HS-5 (cell line): Measurements from ENCODE around the gene UBE2D2.
"Not testable (repeated sequence)": the region's sequence is repeated elsewhere in the genome, so short reads cannot be mapped to it uniquely, and the experiment has no call there.

Experiments
- DNase-seq: peaks from one replicate; pipeline ENCODE4 v3.0.0-alpha.2; 2012; ENCODE audit warnings: low read depth

Gene UBE2D2

GRCh38 chr5:139549162-139549894 is 11.8 kb upstream of the UBE2D2 start:
- DNase-seq: no peak

GRCh38 chr5:139550051-139550872 is 10.9 kb upstream of the UBE2D2 start:
- not testable (repeated sequence) for DNase-seq

GRCh38 chr5:139551191-139551889 is 9.8 kb upstream of the UBE2D2 start:
- DNase-seq: no peak

- no peak for DNase-seq
Observed at GRCh38 chr5:139552893-139553575, 8.1 kb upstream of the UBE2D2 start.

DNA sequence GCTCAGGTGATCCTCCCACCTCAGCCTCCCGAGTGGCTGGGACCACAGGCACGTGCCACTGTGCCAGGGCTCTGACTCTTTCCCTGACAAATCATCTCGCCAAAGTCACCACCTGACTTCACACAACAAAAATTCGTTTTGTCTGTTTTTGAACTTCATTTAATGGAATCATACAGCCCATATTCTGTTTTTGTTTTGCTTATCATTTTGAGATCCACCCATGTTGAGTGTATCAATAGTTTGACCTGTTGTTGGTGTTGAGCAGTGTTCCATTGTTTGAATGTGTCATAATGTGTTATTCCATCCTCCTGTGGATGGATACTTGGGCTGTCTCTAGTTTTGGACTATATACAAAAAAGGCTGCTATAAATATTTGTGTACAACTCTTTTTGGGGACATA is 6.9 kb upstream of the UBE2D2 start:
- no peak for DNase-seq

- no peak for DNase-seq
Observed at GRCh38 chr5:139557811-139558210, 3.3 kb upstream of the UBE2D2 start.

GRCh38 chr5:139561655-139562451 is 714 bp downstream of the UBE2D2 start:
- no peak for DNase-seq

- no peak for DNase-seq
Observed at GRCh38 chr5:139562847-139563246, 1.7 kb downstream of the UBE2D2 start.

- no peak for DNase-seq
Observed at GRCh38 chr5:139565411-139566305, 4.5 kb downstream of the UBE2D2 start.

DNA sequence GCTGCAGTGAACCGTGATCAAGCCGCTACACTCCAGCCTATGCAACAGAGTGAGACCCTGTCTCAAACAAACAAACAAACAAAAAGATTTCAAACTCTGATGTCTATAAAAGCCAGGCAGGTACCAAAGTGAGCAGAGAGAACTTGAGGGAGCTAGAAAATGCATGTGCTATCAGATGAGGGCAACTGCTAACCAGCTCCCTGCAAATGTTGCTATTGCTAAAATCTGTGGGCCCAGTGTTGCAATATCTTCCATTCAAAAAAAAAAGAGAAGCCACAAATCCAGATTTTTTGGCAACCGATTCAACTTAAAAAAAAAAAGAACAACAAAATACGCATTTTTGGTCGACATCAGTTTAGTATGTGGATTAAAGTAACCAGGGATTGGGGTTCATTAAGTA is 5.5 kb downstream of the UBE2D2 start:
- no peak for DNase-seq

- DNase-seq: no peak
Observed at GRCh38 chr5:139569270-139569955, 8.3 kb downstream of the UBE2D2 start.

- DNase-seq: no peak
Observed at GRCh38 chr5:139571543-139571942, 10.4 kb downstream of the UBE2D2 start.

GRCh38 chr5:139571966-139572365 is 10.8 kb downstream of the UBE2D2 start:
- no peak for DNase-seq

GRCh38 chr5:139574641-139575312 is 13.6 kb downstream of the UBE2D2 start:
- no peak for DNase-seq

GRCh38 chr5:139575313-139575646 is 14.1 kb downstream of the UBE2D2 start:
- no peak for DNase-seq

GRCh38 chr5:139575751-139576150 is 14.6 kb downstream of the UBE2D2 start:
- no peak for DNase-seq

GRCh38 chr5:139577689-139578290 is 16.7 kb downstream of the UBE2D2 start:
- DNase-seq: no peak

DNA sequence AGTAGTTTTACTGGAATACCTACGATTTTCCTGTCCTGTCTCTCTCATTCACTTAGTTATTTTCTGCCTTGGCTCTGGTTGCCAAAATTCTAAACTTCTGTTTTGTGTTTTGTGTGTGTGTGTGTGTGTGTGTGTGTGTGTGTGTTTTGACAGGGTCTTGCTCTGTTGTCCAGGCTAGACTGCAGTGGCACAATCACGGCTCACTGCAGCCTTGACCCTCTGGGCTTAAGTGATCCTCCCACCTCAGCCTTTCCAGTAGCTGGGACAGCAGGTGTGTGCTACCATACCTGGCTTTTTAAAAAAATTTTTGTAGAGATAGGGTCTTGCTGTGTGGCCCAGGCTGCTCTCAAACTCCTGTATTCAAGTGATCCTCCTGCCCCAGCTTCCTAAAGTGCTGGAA is 17.2 kb downstream of the UBE2D2 start:
- no peak for DNase-seq

- DNase-seq: not testable (repeated sequence)
Observed at GRCh38 chr5:139582181-139582580, 21.0 kb downstream of the UBE2D2 start.
